BLaER1 (cell line): ENCODE data around the gene MRPL16.

Source experiments
- H3K27ac ChIP-seq: shearing (Covaris generic); formaldehyde crosslinking; 2 replicates; pipeline ENCODE4 v1.8.1; 2022
- H3K27me3 ChIP-seq: shearing (Covaris generic); formaldehyde crosslinking; 2 replicates; pipeline ENCODE4 v1.8.1; 2022
- H3K36me3 ChIP-seq: shearing (Covaris generic); formaldehyde crosslinking; 2 replicates; pipeline ENCODE4 v1.8.1; 2022
- H3K4me1 ChIP-seq: shearing (Covaris generic); formaldehyde crosslinking; 2 replicates; pipeline ENCODE4 v1.8.1; 2022
- H3K4me2 ChIP-seq: shearing (Covaris generic); formaldehyde crosslinking; 2 replicates; pipeline ENCODE4 v1.8.1; 2022
- H3K4me3 ChIP-seq: shearing (Covaris generic); formaldehyde crosslinking; 2 replicates; pipeline ENCODE4 v1.8.1; 2022
- H3K9ac ChIP-seq: shearing (Covaris generic); formaldehyde crosslinking; 2 replicates; pipeline ENCODE4 v1.8.1; 2022
- H3K9me3 ChIP-seq: shearing (Covaris generic); formaldehyde crosslinking; 2 replicates; pipeline ENCODE4 v1.8.1; 2022
- H4K20me1 ChIP-seq: shearing (Covaris generic); formaldehyde crosslinking; 2 replicates; pipeline ENCODE4 v1.8.1; 2022
- Cebpa-rat ChIP-seq: shearing (Covaris generic); IDR thresholded peaks from 2 replicates; pipeline ENCODE4 v1.8.1; 2022

The MRPL16 gene

GRCh38 chr11:59765068-59765735 lies 45.4 kb downstream of the MRPL16 start:
- Histone ChIP-seq H3K9ac (no peak overlapping the region), H4K20me1 (peaks cover 14% of the 10 kb centered on the region), H3K4me3 (no peak overlapping the region), H3K4me2 (peak overlapping the region; percentile 12; the same call in 1 of the 2 replicates), H3K9me3 (no peaks in the 10 kb centered on the region), H3K4me1 (peaks cover 37% of the 10 kb centered on the region), H3K36me3 (peaks cover 3% of the 10 kb centered on the region; the same call in 1 of the 2 replicates), H3K27ac (no peak overlapping the region), H3K27me3 (no peaks in the 10 kb centered on the region)
- TF ChIP-seq Cebpa-rat: no peak

- no peak overlapping the region for H3K4me3 ChIP-seq
- H3K27me3 ChIP-seq: no peaks in the 10 kb centered on the region
- TF ChIP-seq Cebpa-rat: no peak
- H3K9ac ChIP-seq: no peak overlapping the region
- H3K36me3 ChIP-seq: peaks cover 7% of the 10 kb centered on the region; the same call in 1 of the 2 replicates
- peaks cover 40% of the 10 kb centered on the region for H4K20me1 ChIP-seq
- no peak overlapping the region for H3K4me2 ChIP-seq
- H3K4me1 ChIP-seq: peaks cover 27% of the 10 kb centered on the region
- H3K27ac ChIP-seq: no peak overlapping the region
- H3K9me3 ChIP-seq: no peaks in the 10 kb centered on the region
Measured at GRCh38 chr11:59761993-59762392, 48.6 kb downstream of the MRPL16 start.

GRCh38 chr11:59760771-59761170 lies 49.8 kb downstream of the MRPL16 start:
- Histone ChIP-seq H3K9me3 (no peaks in the 10 kb centered on the region), H4K20me1 (peaks cover 47% of the 10 kb centered on the region), H3K9ac (no peak overlapping the region), H3K4me3 (no peak overlapping the region), H3K27ac (no peak overlapping the region), H3K27me3 (no peaks in the 10 kb centered on the region), H3K4me2 (no peak overlapping the region), H3K36me3 (peaks cover 10% of the 10 kb centered on the region; the same call in 1 of the 2 replicates), H3K4me1 (peaks cover 27% of the 10 kb centered on the region)
- no peak for TF ChIP-seq Cebpa-rat

- no peak overlapping the region for H3K4me2 ChIP-seq
- H3K36me3 ChIP-seq: peaks cover 10% of the 10 kb centered on the region; the same call in 1 of the 2 replicates
- peaks cover 47% of the 10 kb centered on the region for H4K20me1 ChIP-seq
- no peak overlapping the region for H3K27ac ChIP-seq
- H3K27me3 ChIP-seq: no peaks in the 10 kb centered on the region
- H3K4me3 ChIP-seq: no peak overlapping the region
- no peak overlapping the region for H3K9ac ChIP-seq
- H3K9me3 ChIP-seq: no peaks in the 10 kb centered on the region
- no peak for TF ChIP-seq Cebpa-rat
- peaks cover 20% of the 10 kb centered on the region for H3K4me1 ChIP-seq
Measured at GRCh38 chr11:59759900-59760299, 50.7 kb downstream of the MRPL16 start.

GRCh38 chr11:59758401-59759037 lies 52.1 kb downstream of the MRPL16 start:
- Histone ChIP-seq H3K9ac (no peak overlapping the region), H3K27me3 (no peaks in the 10 kb centered on the region), H3K27ac (no peak overlapping the region), H3K9me3 (no peaks in the 10 kb centered on the region), H3K4me2 (no peak overlapping the region), H3K36me3 (peaks cover 10% of the 10 kb centered on the region; the same call in 1 of the 2 replicates), H3K4me3 (no peak overlapping the region), H3K4me1 (peaks cover 19% of the 10 kb centered on the region), H4K20me1 (peaks cover 47% of the 10 kb centered on the region)
- no peak for TF ChIP-seq Cebpa-rat

- TF ChIP-seq Cebpa-rat: no peak
- Histone ChIP-seq H3K27ac (no peak overlapping the region), H3K36me3 (peaks cover 10% of the 10 kb centered on the region; the same call in 1 of the 2 replicates), H3K9ac (no peak overlapping the region), H3K9me3 (no peaks in the 10 kb centered on the region), H3K27me3 (no peaks in the 10 kb centered on the region), H3K4me1 (peaks cover 19% of the 10 kb centered on the region), H4K20me1 (peaks cover 47% of the 10 kb centered on the region), H3K4me2 (peak overlapping the region; percentile 95), H3K4me3 (no peak overlapping the region)
Measured at GRCh38 chr11:59756845-59757244, 53.7 kb downstream of the MRPL16 start.

- Histone ChIP-seq H4K20me1 (peaks cover 47% of the 10 kb centered on the region), H3K9ac (no peak overlapping the region), H3K4me1 (peaks cover 19% of the 10 kb centered on the region), H3K27ac (no peak overlapping the region), H3K4me2 (peak overlapping the region; percentile 95), H3K9me3 (no peaks in the 10 kb centered on the region), H3K4me3 (peak overlapping the region; percentile 93; the same call in 1 of the 2 replicates), H3K27me3 (no peaks in the 10 kb centered on the region), H3K36me3 (peaks cover 10% of the 10 kb centered on the region; the same call in 1 of the 2 replicates)
- no peak for TF ChIP-seq Cebpa-rat
Measured at GRCh38 chr11:59756558-59756840, 54.1 kb downstream of the MRPL16 start.
